Measurements from ENCODE around the gene SYCE3. TPM values are rescaled to one million over a fixed set of nuclear protein-coding genes. Genes with fewer than 3 reads are reported as not detected.

The SYCE3 gene
- total and polyA plus RNA-seq, 9 of the 15 experiments (the other 6 are each of a cell fraction or from before 2014, with no cell fraction given) = 0.56 TPM; not detected in 8

GRCh38 chr22:50507991-50508884 lies 54.5 kb downstream of the SYCE3 start, which contains the start of gene NCAPH2 (continued):
- TF ChIP-seq TSHZ1 (CRISPR knock-in tag; IDR thresholded peaks at IDR 0.05) = no peak
- TF ChIP-seq ZNF507 (tag; conservative IDR thresholded peaks at IDR 0.05) = no peak
- peak; percentile 92 for TF ChIP-seq RBFOX2 (IDR thresholded peaks at IDR 0.05; ENCODE audit: low read depth, low read length)
- TF ChIP-seq ESRRB (CRISPR knock-in tag; IDR thresholded peaks at IDR 0.05; ENCODE audit: borderline replicate concordance) = no peak
- TF ChIP-seq NFE2 (IDR thresholded peaks at IDR 0.05; ENCODE audit: low read depth) = no peak
- TF ChIP-seq ZBTB1 (CRISPR knock-in tag; IDR thresholded peaks at IDR 0.05; ENCODE audit: borderline replicate concordance, low read depth) = no peak
- TF ChIP-seq RBM34 (IDR thresholded peaks at IDR 0.05; ENCODE audit: borderline replicate concordance, insufficient read depth, low read length) = no peak
- no peak for TF ChIP-seq ZNF239 (CRISPR knock-in tag; IDR thresholded peaks at IDR 0.05)
- TF ChIP-seq HDAC6 (IDR thresholded peaks at IDR 0.05; ENCODE audit: low read depth, low read length) = no peak
- TF ChIP-seq TGIF2 (CRISPR knock-in tag; IDR thresholded peaks at IDR 0.05) = no peak
- no peak for TF ChIP-seq E2F5 (CRISPR knock-in tag; IDR thresholded peaks at IDR 0.05)
- TF ChIP-seq HMG20A (CRISPR knock-in tag; conservative IDR thresholded peaks at IDR 0.05) = no peak
- TF ChIP-seq HEY1 (CRISPR knock-in tag; IDR thresholded peaks at IDR 0.05; ENCODE audit: borderline replicate concordance) = no peak

All from K562 (cell line).